SK-N-SH (cell line): ENCODE measurements around the gene PCDHB13.
"Not testable (repeated sequence)": the region's sequence is repeated elsewhere in the genome, so short reads cannot be mapped to it uniquely, and the experiment has no call there.

Experiments
- CTCF ChIP-seq: fragments of 200-600 bp; sonication (generic); IDR thresholded peaks from 2 replicates; pipeline ENCODE4 v1.6.1; 2017; ENCODE audit warnings: antibody characterized with exemption, mild to moderate bottlenecking, moderate library complexity
- EP300 ChIP-seq, 2 experiments: IDR thresholded peaks; 2 replicates each; pipeline versions ENCODE4 v1.4.0 to v1.6.1; 2012; ENCODE audit warnings: borderline replicate concordance in 1 of 2, low read depth in 1 of 2, low read length in 1 of 2
- IRF3 ChIP-seq: fragments of 150-350 bp; IDR thresholded peaks from 2 replicates; pipeline ENCODE4 v1.6.1; 2016; ENCODE audit warnings: mild to moderate bottlenecking, low read depth, low read length
- MXI1 ChIP-seq: IDR thresholded peaks from 2 replicates; pipeline ENCODE4 v1.6.1; 2012; ENCODE audit warnings: mild to moderate bottlenecking, low read depth, low read length, improper control_type of control experiment
- RCOR1 ChIP-seq: fragments of 150-350 bp; IDR thresholded peaks from 2 replicates; pipeline ENCODE4 v1.6.1; 2017; ENCODE audit warnings: antibody characterized with exemption, low read length
- RFX5 ChIP-seq: IDR thresholded peaks from 2 replicates; pipeline ENCODE4 v1.6.1; 2012; ENCODE audit warnings: mild to moderate bottlenecking, improper control_type of control experiment, low read length
- SIN3A ChIP-seq: IDR thresholded peaks from 2 replicates; pipeline ENCODE4 v1.6.1; 2012; ENCODE audit warnings: low read depth, mild to moderate bottlenecking, low read length, moderate library complexity, borderline replicate concordance
- TEAD4 ChIP-seq: IDR thresholded peaks from 2 replicates; pipeline ENCODE4 v1.4.0; 2012; ENCODE audit warnings: mild to moderate bottlenecking, borderline replicate concordance; ENCODE audit not compliant: insufficient read depth
- TF ChIP-seq, protein P1 (sequence below): IDR thresholded peaks from 2 replicates; pipeline ENCODE4 v1.4.0; 2012; ENCODE audit warnings: low read depth, borderline replicate concordance

DNA sequence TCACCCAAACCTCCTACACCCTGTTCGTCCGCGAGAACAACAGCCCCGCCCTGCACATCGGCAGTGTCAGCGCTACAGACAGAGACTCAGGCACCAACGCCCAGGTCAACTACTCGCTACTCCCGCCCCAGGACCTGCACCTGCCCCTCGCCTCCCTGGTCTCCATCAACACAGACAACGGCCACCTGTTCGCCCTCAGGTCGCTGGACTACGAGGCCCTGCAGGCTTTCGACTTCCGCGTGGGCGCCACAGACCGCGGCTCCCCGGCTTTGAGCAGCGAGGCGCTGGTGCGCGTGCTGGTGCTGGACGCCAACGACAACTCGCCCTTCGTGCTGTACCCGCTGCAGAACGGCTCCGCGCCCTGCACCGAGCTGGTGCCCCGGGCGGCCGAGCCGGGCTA lies 12.6 kb upstream of the PCDHB13 start:
- TF ChIP-seq, protein P1, sequence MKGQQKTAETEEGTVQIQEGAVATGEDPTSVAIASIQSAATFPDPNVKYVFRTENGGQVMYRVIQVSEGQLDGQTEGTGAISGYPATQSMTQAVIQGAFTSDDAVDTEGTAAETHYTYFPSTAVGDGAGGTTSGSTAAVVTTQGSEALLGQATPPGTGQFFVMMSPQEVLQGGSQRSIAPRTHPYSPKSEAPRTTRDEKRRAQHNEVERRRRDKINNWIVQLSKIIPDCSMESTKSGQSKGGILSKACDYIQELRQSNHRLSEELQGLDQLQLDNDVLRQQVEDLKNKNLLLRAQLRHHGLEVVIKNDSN: not testable (repeated sequence)
- TF ChIP-seq CTCF; TEAD4; MXI1; RCOR1; RFX5; EP300 (IDR thresholded peaks at IDR 0.05; ENCODE audit: borderline replicate concordance in 1 of 2, low read depth in 1 of 2, low read length in 1 of 2); SIN3A; IRF3: not testable (repeated sequence)
